ENCODE results near the gene IGFBP2. TPM values are rescaled to one million over a fixed set of nuclear protein-coding genes. Genes with fewer than 3 reads are reported as not detected.

IGFBP2 gene
- polyA plus RNA-seq, 1 donor (not counting 4 experiments of a cell fraction or from before 2014, with no cell fraction given), result 10.2 TPM

DNA sequence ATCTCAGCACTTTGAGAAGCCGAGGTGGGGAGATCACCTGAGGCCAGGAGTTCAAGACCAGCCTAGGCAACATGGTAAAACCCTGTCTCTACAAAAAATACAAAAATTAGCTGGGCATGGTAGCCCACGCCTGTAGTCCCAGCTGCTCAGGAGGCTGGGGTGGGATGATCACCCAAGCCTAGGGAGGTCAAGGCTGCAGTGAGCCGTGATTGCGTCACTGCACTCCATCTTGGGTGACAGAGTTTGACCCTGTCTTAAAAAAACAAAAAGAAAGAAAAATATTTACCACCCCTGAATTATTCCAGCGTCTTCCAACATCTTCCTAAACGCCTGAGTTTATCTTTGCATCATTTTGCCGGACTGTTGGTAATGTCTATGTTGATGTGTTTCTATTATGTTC, 68.3 kb downstream of the IGFBP2 start:
- no peaks in the 10 kb centered on the region for H3K79me2 ChIP-seq (ENCODE audit: control insufficient read depth, insufficient read depth, low read length)
- DNase-seq (ENCODE audit: low read depth, low spot score) (no peak), FAIRE-seq (no peak)
- no peaks in the 10 kb centered on the region for H3K36me3 ChIP-seq (ENCODE audit: control insufficient read depth in 2 of 2, extremely low read depth in 1 of 2, insufficient read depth in 2 of 2, low read length in 2 of 2)
- H3K4me3 ChIP-seq (ENCODE audit: control insufficient read depth in 2 of 3, extremely low read depth in 1 of 3, insufficient read depth in 2 of 3, low read depth in 1 of 3, low read length in 3 of 3), result no peak overlapping the region
- no peak overlapping the region for H3K27ac ChIP-seq (ENCODE audit: control insufficient read depth, insufficient read depth, low read length)
- H3K4me2 ChIP-seq (ENCODE audit: control insufficient read depth, extremely low read depth, insufficient read depth, low read depth, low read length), result no peak overlapping the region
- H3K4me1 ChIP-seq (ENCODE audit: control insufficient read depth, extremely low read depth, insufficient read depth, low read length), result peaks cover 11% of the 10 kb centered on the region
- H3K27me3 ChIP-seq (ENCODE audit: control insufficient read depth, extremely low read depth, insufficient read depth, low read length), result no peaks in the 10 kb centered on the region
- TF ChIP-seq, protein P1, sequence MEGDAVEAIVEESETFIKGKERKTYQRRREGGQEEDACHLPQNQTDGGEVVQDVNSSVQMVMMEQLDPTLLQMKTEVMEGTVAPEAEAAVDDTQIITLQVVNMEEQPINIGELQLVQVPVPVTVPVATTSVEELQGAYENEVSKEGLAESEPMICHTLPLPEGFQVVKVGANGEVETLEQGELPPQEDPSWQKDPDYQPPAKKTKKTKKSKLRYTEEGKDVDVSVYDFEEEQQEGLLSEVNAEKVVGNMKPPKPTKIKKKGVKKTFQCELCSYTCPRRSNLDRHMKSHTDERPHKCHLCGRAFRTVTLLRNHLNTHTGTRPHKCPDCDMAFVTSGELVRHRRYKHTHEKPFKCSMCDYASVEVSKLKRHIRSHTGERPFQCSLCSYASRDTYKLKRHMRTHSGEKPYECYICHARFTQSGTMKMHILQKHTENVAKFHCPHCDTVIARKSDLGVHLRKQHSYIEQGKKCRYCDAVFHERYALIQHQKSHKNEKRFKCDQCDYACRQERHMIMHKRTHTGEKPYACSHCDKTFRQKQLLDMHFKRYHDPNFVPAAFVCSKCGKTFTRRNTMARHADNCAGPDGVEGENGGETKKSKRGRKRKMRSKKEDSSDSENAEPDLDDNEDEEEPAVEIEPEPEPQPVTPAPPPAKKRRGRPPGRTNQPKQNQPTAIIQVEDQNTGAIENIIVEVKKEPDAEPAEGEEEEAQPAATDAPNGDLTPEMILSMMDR (optimal IDR thresholded peaks at IDR 0.05 in 1 of 3, IDR thresholded peaks at IDR 0.05 in 1 of 3, conservative IDR thresholded peaks at IDR 0.05 in 1 of 3; ENCODE audit: extremely low read depth in 1 of 3, insufficient read depth in 2 of 3, low read length in 3 of 3), result no peak
- TF ChIP-seq EZH2 (IDR thresholded peaks at IDR 0.05; ENCODE audit: low read length), result no peak
- dilution Hi-C loops (cut with MboI; ENCODE audit: extremely low pct_ligation_motif_present, low sequenced_read_pairs), result no loop called here
- H3K9me3 ChIP-seq (ENCODE audit: control insufficient read depth, low read depth, low read length), result no peaks in the 10 kb centered on the region
- H2AFZ ChIP-seq (ENCODE audit: control insufficient read depth, low read length), result no peak overlapping the region
- H3K9me1 ChIP-seq (ENCODE audit: control insufficient read depth, extremely low read depth, insufficient read depth, low read length), result no peaks in the 10 kb centered on the region
- H4K20me1 ChIP-seq (ENCODE audit: control insufficient read depth, extremely low read depth, insufficient read depth, low read length), result no peaks in the 10 kb centered on the region
- H3K9ac ChIP-seq (ENCODE audit: control insufficient read depth, extremely low read depth, insufficient read depth, low read length), result no peak overlapping the region

DNA sequence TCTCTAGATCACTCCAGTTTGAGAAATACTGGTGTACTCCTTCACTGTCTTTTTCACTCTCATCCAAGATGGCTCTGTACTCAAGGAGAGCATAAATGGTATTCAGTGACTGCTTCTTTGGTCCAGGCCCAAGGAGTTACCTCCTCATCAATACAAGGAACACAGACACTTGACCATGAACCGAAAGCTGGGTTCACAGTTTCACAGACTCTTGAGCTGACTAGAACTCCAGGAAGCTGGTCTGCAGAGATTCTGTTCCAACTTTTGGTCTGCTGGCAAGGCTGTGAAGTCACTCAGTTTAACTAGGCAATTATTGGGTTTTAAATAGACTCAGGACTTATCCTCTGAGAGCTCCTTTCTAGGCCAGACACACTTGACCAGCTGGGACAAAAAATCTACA, 69.5 kb downstream of the IGFBP2 start:
- FAIRE-seq (no peak), DNase-seq (ENCODE audit: low read depth, low spot score) (no peak)
- Histone ChIP-seq H3K4me3 (ENCODE audit: control insufficient read depth in 2 of 3, extremely low read depth in 1 of 3, insufficient read depth in 2 of 3, low read depth in 1 of 3, low read length in 3 of 3) (no peak overlapping the region), H3K36me3 (ENCODE audit: control insufficient read depth in 2 of 2, extremely low read depth in 1 of 2, insufficient read depth in 2 of 2, low read length in 2 of 2) (no peaks in the 10 kb centered on the region), H3K9me1 (ENCODE audit: control insufficient read depth, extremely low read depth, insufficient read depth, low read length) (no peaks in the 10 kb centered on the region), H3K9ac (ENCODE audit: control insufficient read depth, extremely low read depth, insufficient read depth, low read length) (no peak overlapping the region), H2AFZ (ENCODE audit: control insufficient read depth, low read length) (no peak overlapping the region), H3K4me1 (ENCODE audit: control insufficient read depth, extremely low read depth, insufficient read depth, low read length) (peaks cover 11% of the 10 kb centered on the region), H3K27ac (ENCODE audit: control insufficient read depth, insufficient read depth, low read length) (no peak overlapping the region), H3K9me3 (ENCODE audit: control insufficient read depth, low read depth, low read length) (no peaks in the 10 kb centered on the region), H3K79me2 (ENCODE audit: control insufficient read depth, insufficient read depth, low read length) (no peaks in the 10 kb centered on the region), H4K20me1 (ENCODE audit: control insufficient read depth, extremely low read depth, insufficient read depth, low read length) (no peaks in the 10 kb centered on the region), H3K4me2 (ENCODE audit: control insufficient read depth, extremely low read depth, insufficient read depth, low read depth, low read length) (no peak overlapping the region), H3K27me3 (ENCODE audit: control insufficient read depth, extremely low read depth, insufficient read depth, low read length) (no peaks in the 10 kb centered on the region)
- TF ChIP-seq, protein P1 (optimal IDR thresholded peaks at IDR 0.05 in 1 of 3, IDR thresholded peaks at IDR 0.05 in 1 of 3, conservative IDR thresholded peaks at IDR 0.05 in 1 of 3; ENCODE audit: extremely low read depth in 1 of 3, insufficient read depth in 2 of 3, low read length in 3 of 3), result no peak
- TF ChIP-seq EZH2 (IDR thresholded peaks at IDR 0.05; ENCODE audit: low read length), result no peak
- dilution Hi-C loops (cut with MboI; ENCODE audit: extremely low pct_ligation_motif_present, low sequenced_read_pairs), result no loop called here

Measured in keratinocyte (primary cell).